Measurements from ENCODE around the gene OR6S1.
"Not testable (repeated sequence)": the region's sequence is repeated elsewhere in the genome, so short reads cannot be mapped to it uniquely, and the experiment has no call there.

The OR6S1 gene

DNA sequence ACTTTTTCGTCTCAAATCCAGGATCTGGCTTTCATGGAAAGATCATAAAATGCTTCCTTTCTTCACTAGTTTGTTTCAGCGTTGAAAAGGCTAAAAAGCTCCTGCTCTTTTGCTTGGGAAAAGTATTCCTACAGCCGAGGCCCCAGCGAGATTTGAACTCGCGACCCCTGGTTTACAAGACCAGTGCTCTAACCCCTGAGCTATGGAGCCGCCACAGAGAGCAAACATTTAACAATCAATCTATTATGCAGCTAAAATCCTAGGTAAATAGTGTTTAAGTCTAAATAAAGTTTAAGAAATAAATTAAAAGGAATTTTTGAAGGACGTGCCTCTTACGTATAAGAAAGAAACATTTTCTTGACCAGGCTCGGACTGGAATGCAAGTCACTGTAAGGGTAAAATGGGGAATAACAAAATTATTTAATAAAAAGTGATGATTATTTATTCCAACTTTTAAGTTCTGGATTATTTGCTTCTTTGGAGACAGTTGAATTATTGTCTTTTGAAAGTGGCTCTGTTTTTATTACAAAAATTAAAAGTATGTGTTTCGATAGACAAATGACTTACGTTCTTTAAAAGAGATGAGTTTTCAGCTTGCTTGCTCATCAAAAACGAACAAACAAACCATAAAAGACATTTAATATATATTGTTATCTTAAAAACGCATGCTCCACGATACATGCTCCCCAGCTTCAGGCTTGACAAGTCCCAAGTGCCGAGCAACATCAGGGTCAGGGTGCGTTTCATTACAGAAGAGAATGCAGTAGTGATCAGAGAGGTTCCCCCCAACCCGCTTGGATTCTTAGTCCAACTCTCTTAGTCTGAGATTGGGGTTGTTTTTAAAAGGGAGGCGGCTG is 10.2 kb downstream of the OR6S1 start:
- DNase-seq (ENCODE audit: low read depth in 3 of 3), result peak in 1 of 3 experiments; percentile 38

DNA sequence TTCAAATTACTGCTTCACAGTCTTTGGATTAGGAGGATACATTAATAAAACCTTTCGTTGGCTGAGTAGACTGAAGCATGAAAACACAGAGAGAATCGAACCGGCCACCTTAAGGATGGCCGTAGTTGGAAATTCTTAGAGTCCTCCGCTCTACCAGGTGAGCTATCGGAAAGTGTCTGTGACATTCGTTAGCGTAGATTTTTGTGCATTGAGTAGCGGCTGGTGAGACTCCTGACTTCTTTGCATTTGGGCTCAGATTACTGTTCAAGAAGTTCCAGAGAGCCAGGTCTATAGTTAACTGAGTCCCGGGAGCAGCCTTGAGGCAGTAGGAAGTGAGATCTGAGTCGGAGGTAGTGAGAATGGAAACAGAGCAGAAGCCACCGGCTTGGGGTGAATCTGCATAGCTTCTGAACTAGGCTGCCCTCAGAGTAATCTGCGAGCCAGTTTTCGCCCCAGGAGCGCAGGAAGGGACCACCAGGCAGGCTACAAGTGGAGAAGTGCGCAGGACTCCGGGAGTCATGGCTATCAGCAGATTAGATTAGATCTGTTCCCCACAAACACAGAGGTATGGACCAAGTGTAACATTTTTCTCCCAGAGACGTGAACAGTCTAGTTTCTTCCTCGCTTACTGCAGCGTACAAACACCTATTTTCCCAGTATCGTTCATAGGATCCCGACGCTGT is 11.0 kb downstream of the OR6S1 start:
- peak in 1 of 3 experiments; percentile 22 for DNase-seq (ENCODE audit: low read depth in 3 of 3)

DNA sequence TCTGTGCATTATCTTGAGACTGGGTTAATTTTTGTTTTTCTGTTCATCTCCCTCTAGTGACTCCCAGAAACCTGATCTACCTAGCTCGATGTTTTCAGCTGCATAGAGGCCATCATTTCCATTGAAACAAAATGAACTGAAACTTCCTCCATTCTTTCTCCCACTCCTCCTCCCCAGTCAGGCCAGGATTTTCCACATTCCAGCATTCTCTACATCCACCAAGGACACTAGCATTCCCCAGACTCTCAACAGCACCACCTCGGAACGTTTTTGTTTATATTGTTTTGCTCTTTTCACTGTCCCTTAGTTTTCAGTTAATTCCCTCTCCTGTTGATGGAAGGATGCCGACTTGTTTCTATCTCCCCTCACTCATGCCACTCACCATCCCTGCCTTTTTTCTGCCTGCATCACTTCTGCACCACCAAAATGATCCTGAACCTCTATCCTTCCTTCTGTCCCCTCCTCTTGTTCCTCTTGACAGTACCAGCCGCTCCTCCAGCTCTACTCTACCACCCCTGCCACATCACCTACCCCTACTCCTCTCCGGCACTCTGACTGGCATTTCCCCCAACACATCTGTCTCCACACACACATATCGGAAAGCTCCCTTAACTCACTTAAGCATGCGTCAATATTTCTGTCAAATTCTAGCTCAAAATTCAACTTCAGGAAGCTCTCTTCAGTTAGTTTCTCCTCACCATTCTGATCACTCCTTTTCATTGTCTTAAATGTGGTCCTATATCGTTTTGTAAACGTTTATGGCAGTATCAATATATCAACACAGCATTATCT is 13.2 kb downstream of the OR6S1 start:
- no peak for DNase-seq (ENCODE audit: low read depth in 3 of 3)

DNA sequence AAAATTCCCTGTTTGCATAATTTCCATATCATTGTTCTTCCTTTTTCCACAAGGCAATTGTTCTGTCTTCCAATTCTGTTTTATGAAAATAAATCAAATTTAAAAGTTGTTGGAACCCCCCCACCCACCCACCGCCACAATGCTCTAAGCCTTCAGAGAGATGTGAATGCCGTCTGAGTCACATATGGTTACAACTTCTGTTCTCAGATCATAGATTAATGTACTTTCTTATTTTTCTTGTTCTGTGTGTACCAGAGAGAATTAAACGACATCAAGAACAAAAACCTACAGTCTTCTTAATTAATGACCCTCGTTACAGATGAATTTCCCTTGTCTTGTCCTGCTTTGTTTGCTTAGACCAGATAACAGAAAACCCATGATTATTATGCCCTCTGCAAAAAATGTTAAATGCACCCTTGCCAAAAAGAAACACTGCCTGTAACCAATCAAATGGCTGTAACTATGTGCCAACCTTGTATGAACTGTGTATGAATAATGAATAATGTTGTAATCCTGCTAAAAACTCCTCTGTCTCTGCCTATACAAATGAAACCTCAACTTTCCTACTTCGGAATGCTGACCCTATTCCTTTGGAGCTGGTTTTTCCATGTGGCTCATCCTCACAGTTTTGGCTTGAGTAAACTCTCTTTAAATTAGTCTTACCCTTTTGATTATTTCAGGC is 14.0 kb downstream of the OR6S1 start:
- DNase-seq (ENCODE audit: low read depth in 3 of 3), result no peak

DNA sequence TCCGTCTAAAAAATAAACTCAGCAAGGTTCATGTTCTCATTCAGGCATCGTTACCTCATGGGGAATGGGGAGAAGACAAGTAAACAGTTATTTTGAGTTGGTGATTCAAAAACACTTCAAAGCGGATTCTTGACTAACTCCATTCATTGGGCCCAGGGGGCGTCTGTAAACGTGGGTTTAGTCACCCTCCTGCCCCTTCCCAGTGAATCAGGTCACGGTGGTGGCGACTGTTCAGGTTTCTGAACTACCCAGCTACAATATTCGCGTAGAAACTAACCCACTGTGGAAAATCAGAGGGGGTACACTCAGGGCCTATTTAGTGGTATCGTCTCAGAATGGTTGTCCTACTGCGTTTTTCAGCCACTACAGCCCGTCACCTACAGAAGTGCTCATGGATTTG is 15.2 kb downstream of the OR6S1 start:
- DNase-seq (ENCODE audit: low read depth in 3 of 3), result no peak

DNA sequence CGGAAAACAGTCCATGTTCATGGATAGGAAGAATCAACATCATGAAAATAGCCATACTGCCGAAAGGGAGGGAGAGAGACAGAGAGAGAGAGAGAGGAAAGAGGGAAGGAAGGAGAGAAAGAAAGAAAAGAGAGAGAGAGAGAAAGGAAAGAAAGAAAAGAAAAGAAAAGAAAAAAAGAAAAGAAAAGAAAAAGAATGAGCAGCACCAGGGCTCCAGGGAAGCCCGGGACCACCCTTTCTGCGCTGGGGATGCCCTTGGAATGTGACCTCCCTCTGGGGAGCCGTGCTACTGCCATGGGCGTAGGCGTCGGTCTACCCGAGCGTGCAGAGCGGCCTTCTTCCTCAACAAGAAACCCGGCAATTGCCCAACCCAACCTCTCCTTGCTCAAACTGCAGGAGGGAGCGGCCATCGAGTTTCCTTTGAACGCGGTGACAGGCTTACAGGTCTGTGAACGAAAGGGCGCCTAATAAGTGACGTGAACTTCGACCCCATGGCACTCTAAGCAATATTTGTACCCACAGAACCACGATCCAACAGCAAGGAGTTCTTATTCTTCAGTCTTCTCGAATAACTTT is 16.9 kb downstream of the OR6S1 start:
- no peak for DNase-seq (ENCODE audit: low read depth in 3 of 3)

DNA sequence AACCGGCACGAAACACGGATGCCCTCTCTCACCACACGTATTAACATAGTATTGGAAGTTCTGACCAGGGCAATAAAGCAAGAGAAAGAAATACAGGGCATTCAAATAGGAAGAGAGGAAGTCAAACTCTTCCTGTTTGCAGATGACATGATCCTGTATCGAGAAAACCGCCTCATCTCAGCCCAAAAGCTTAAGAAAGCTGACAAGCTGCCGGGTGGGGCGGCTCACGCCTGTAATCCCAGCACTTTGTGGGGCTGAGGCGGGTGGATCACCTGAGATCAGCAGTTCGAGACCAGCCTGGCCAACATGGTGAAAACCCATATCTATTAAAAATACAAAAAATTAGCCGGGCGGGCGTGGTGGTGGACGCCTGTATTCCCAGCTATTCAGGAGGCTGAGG is 17.7 kb downstream of the OR6S1 start:
- DNase-seq (ENCODE audit: low read depth in 3 of 3), result no peak

DNA sequence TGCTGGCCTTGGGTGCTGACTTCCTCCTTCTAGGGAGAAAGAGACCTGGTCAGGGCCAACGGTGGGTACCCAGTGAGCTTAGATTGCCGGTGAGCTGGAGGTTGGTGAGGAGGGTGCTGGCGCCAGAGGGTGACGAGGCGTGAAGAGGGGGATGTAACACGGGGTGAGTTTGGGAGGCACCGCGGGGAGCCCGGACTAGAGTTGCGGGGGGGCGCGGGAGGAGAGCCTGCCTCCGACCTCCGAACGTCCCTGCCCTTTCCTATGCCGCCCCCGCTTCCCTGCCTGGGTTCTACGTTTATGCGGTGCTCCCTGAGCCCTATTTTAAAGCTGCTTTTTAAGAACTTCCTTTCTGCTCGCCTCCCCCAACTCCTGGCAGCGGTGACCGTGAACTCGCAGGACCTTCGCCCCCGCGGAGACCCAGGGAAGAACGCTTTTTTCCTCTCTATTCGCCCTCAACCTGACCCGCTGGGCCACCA is 18.6 kb downstream of the OR6S1 start:
- no peak for DNase-seq (ENCODE audit: low read depth in 3 of 3)

DNA sequence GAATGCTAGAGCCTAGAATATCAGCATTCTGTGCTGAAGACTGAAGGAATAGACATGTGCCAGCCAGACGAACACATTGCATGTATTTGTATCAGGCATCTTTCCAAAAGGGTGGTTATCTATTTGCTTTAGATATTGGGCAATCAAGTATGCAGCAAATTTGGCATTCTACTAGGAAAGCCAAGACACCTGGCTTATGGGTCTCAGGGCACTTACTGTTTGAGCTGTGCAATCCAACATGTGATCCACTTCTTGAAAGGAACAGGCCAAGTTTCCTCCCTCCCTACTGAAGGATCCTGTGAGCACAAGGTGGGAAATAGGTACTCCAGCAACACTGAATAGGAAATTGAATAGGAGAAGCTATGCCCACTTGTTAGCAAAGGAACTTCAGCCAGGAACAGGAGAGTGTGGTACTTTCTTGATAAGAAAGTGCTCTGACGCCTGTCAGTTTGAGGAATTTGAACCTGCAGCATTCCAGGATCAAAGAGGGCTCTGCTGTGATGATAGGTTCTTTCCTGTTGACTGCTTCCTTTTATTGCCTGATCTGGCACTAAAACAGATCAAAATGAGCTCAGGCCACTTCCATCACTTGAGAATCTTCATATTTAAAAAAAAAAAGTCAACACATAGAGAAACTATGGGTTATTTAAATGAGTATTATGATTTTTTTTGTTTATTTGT is 20.6 kb downstream of the OR6S1 start:
- no peak for DNase-seq (ENCODE audit: low read depth in 3 of 3)

DNA sequence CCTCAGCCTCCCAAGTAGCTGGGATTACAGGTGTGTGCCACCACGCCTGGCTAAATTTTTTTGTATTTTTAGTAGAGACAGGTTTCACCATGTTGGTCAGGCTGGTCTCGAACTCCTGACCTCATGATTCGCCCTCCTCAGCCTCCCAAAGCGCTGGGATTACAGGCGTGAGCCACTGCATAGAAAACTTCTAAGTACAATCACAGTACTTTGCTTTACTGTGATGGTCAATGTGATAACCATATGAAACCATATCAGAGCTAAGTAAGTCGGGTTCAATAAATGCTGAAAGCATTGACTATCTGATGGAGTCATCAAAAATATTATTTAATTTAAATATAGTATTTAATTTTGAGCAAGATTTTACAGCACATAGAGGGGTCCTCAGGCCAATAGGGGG is 21.8 kb downstream of the OR6S1 start:
- not testable (repeated sequence) for DNase-seq (ENCODE audit: low read depth in 3 of 3)

DNA sequence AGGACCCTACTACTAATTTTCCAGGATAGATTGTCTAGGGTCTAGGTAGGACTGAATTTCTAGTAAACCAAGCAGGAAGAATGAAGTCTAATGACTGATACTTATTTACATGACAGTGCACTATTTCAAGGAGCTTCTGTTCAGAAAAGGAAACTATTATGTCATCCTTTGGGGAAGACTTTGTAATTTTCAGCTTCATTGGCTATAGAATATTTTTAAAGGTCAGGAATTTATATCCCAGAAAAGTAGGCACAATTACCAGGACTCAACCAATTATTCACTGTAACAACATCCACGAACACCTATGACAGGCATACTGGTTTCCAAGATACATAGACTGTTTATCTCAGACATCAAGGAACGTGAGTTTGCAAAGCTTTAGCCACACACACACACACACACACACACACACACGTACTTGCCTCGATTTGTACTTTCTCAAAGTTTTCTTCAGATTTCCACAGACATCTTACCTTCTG is 23.2 kb downstream of the OR6S1 start:
- no peak for DNase-seq (ENCODE audit: low read depth in 3 of 3)

DNA sequence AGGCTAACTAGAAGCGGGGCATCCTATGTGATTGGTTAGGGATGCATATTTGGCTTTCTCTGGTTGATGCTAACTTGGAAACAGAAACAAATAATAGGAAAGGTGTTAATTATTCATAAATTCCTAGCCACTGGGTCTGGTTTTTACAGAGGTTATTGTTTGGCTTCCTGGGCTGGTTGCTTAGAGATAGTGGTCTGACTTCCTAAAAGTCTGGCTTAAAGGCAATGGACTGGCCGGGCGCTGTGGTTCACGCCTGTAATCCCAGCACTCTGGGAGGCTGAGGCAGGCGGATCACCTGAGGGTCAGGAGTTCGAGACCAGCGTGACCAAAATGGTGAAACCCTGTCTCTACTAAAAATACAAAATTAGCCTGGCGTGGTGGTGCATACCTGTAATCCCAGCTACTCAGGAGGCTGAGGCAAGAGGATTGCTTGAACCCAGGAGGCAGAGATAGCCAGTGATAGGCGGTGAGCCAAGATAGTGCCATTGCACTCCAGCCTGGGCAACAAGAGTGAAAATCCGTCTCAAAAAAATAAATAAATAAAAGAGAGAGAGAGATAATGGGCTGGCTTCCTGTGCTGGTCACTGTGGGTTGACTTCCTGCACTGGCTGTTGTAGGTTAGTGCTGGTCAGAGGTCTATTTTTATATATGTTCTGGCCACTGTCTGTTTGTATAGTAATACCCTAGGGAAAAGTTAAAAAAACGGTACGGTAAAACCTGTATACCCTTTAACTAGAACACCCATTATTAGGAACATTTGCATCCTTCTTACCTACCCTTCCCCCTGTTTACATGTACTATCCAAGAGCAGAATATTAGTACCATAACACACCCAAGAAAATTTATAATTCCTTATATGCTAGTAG is 24.1 kb downstream of the OR6S1 start:
- no peak for DNase-seq (ENCODE audit: low read depth in 3 of 3)

DNA sequence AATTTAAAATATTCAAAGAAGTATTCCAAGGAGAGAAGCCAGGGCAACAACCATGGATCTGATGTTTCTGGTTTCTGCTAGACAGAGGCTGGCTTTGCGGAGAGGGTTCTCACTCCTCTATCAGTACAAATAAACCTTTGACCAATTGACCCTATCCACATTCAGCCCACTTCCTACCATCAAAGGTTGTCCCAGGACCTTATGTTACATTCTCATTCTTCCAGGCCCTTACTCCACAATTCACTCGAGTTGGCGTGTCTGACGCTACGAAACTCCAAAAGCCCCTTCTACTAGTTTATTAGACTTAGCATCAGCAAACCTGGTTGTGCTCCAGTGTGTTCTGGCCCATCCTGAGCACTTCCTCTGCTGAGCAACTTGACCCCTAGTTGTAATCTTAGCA is 25.5 kb downstream of the OR6S1 start:
- no peak for DNase-seq (ENCODE audit: low read depth in 3 of 3)

DNA sequence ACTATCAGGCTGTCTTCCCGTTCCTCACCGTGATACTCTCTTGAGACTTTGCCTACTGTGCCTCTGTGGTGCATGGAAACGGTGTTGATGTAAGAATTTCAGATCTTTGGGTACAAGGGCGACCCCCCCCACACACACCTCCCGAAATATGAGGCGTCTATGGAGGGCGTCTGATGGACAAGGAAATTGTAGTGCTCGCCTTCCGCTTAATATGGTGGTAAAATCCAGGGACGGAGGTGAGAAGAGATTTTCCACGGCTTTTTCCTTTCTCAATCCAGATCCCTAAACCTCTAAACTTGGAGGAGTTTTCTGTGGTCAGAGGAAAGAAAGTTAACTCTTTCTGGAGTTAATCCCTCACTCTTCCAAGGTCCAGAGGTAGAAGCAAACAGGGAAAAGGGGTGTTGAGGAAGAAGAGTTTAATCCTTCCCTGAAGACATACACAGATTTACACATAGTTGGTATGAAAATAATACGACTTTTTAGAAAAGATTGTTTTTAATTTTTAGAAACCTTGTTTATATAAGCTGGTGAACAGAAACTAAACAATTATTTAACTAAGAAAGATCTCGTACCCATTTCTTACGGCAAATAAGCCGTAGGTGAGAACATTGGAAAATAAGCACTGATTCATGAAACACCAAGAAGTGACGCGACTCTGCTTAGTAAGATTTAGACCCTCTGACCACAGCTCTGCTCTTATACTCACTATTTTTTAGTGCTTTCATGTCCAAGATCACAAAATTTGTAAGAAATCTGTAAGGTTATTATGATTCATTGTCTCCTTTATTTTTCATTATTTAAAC is 27.3 kb downstream of the OR6S1 start:
- DNase-seq (ENCODE audit: low read depth in 3 of 3), result no peak

DNA sequence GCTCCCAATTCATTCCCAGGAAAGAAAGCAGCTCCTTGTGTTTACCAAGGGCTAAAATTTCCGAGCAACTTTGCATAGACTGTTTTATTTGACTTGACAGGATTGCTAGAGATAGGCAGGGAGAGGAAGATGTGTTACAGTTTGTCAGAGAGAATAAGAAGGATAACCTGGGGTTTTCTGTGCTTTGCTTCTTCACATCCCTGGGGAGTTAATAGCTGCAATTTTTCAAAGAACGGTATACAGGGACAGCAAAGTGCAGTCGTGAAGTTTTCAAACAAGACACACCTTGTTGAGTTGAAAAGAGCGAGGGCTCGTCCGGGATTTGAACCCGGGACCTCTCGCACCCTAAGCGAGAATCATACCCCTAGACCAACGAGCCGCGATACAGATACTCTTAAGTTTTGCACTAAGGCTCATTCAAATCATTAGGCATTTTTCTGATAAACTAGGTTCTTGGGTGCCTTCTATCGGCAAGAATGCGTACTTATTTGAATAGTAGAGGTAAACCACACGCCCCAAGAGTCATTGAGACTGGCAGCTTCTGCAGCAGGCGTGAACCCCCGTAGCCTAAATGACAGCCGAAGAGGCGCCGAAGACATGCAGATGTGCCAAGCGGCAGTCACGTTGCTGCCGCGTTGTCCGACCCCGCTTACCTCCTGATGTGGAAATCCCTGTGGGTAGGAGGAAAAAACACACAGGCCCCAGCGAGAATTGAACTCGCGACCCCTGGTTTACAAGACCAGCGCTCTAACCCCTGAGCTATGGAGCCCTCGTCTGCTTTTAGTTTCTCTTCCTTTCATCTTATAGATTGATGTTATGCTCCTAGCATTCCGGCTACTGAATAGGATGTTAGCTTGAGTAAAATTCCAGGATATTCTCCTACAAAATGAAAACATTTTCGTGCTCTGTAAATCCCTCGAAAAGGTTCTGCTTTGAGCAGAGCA is 28.1 kb downstream of the OR6S1 start:
- DNase-seq (ENCODE audit: low read depth in 3 of 3), result peak; percentile 70 to 82 (median 79)

DNA sequence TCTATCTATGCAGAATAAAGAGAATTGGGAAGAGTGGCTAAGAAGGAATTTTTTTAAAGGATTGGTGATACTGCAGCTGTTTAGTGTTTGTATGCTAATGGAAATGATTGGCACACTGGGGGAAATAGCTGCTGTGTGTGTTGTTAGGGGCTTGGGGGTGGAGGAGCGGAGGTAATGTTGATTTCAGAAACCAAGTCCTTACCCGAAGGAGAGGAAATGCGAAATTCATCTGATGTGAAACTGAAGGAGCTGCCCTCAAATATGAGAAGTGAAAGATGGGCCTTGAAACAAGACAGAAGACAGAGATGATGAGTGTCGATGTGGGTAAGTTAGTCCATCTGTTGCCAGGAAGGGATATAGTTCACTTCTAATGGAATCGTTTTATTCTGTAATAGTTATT is 29.1 kb downstream of the OR6S1 start:
- DNase-seq (ENCODE audit: low read depth in 3 of 3), result no peak

DNA sequence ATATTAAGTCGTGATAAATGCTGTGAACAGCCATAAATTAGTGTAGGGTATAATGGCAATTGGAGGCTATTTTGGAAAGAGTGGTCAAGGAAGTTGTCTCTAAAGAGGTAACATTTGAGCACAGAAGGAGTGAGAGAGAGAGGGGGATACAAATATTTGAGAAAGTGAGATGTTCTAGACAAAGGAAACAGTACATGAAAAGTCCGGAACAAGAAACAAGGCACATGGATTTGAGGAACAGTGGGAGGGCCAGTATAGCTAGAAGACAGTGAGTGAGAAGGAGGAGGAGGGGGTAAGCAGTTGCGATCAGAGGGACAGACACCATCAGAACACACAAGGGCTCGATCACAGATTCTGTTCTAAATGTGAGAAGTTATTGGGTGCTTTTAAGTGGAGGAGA is 30.2 kb downstream of the OR6S1 start:
- DNase-seq (ENCODE audit: low read depth in 3 of 3), result no peak

All from stimulated activated CD4-positive, alpha-beta T cell treated with anti-CD3 and anti-CD28 coated beads, TNF-alpha, amount 100 ng/mL, for 4 hours (primary cell).